PFSK-1 (cell line): ENCODE measurements around the gene PLA2G4E.

Experiments
- FOXP2 ChIP-seq: optimal IDR thresholded peaks from 2 replicates; pipeline ENCODE3; 2011; ENCODE audit warnings: borderline replicate concordance, control low read depth, inconsistent platforms; ENCODE audit not compliant: insufficient read depth; ENCODE audit errors: extremely low read length, extremely low read depth
- POLR2AphosphoS5 ChIP-seq: IDR thresholded peaks from 2 replicates; pipeline ENCODE4 v1.6.1; 2012; ENCODE audit warnings: low read depth, mild to moderate bottlenecking, control low read depth, low read length, moderate library complexity
- REST ChIP-seq, 2 experiments: IDR thresholded peaks; 2 replicates each; pipeline versions ENCODE4 v1.6.1 to v1.8.0; 2011 to 2012; ENCODE audit warnings: low read depth in 2 of 2, low read length in 2 of 2, control low read depth in 1 of 2, inconsistent platforms in 1 of 2, mild to moderate bottlenecking in 1 of 2, moderate library complexity in 1 of 2; ENCODE audit not compliant: insufficient read depth in 1 of 2
- SIN3A ChIP-seq: IDR thresholded peaks from 2 replicates; pipeline ENCODE4 v1.6.1; 2012; ENCODE audit warnings: mild to moderate bottlenecking, low read length, moderate library complexity, borderline replicate concordance; ENCODE audit not compliant: insufficient read depth
- TAF1 ChIP-seq: IDR thresholded peaks from 2 replicates; pipeline ENCODE4 v1.6.1; 2012; ENCODE audit warnings: low read length, control low read depth, borderline replicate concordance; ENCODE audit not compliant: insufficient read depth

Gene PLA2G4E

GRCh38 chr15:42012928-42013482 is 7.8 kb downstream of the PLA2G4E start:
- no peak for TF ChIP-seq SIN3A

- no peak for TF ChIP-seq FOXP2
- TF ChIP-seq POLR2AphosphoS5: no peak
- TF ChIP-seq TAF1: no peak
- TF ChIP-seq SIN3A: no peak
- TF ChIP-seq REST (IDR thresholded peaks at IDR 0.05; ENCODE audit: insufficient read depth in 1 of 2, low read depth in 2 of 2, low read length in 2 of 2): no peak
These were observed 8.6 kb downstream of the PLA2G4E start for GRCh38 chr15:42012241-42012640.

GRCh38 chr15:42011074-42011473 is 9.8 kb downstream of the PLA2G4E start:
- TF ChIP-seq REST (IDR thresholded peaks at IDR 0.05; ENCODE audit: insufficient read depth in 1 of 2, low read depth in 2 of 2, low read length in 2 of 2): no peak
- no peak for TF ChIP-seq TAF1
- no peak for TF ChIP-seq SIN3A
- no peak for TF ChIP-seq POLR2AphosphoS5
- TF ChIP-seq FOXP2: no peak

GRCh38 chr15:42010434-42010833 is 10.4 kb downstream of the PLA2G4E start:
- no peak for TF ChIP-seq REST (IDR thresholded peaks at IDR 0.05; ENCODE audit: insufficient read depth in 1 of 2, low read depth in 2 of 2, low read length in 2 of 2)
- no peak for TF ChIP-seq FOXP2
- TF ChIP-seq SIN3A: no peak
- no peak for TF ChIP-seq POLR2AphosphoS5
- no peak for TF ChIP-seq TAF1

- no peak for TF ChIP-seq TAF1
- no peak for TF ChIP-seq FOXP2
- no peak for TF ChIP-seq SIN3A
- TF ChIP-seq POLR2AphosphoS5: no peak
- TF ChIP-seq REST (IDR thresholded peaks at IDR 0.05; ENCODE audit: insufficient read depth in 1 of 2, low read depth in 2 of 2, low read length in 2 of 2): no peak
These were observed 11.4 kb downstream of the PLA2G4E start for GRCh38 chr15:42009474-42009873.
